NCI-H1105 (cell line): ENCODE results near the gene CDK4.
"Not testable (repeated sequence)": the region's sequence is repeated elsewhere in the genome, so short reads cannot be mapped to it uniquely, and the experiment has no call there.

ENCODE experiments used
- DNase-seq: peaks from one replicate; lab custom pipeline; 2025; lab: John Stamatoyannopoulos, UW

CDK4 gene

GRCh38 chr12:57751788-57752667, at the start of gene CDK4:
Gene CDK4, minus strand, starts transcription at chr12:57752310. Its CDS starts 593 bp downstream, at chr12:57751717.
- peak; percentile 98 for DNase-seq

- no peak for DNase-seq
Observed at GRCh38 chr12:57800965-57801364, 48.9 kb upstream of the CDK4 start.

GRCh38 chr12:57797933-57798332, 45.8 kb upstream of the CDK4 start:
- no peak for DNase-seq

- DNase-seq = no peak
Observed at GRCh38 chr12:57796996-57797395, 44.9 kb upstream of the CDK4 start.

GRCh38 chr12:57795354-57795753, 43.2 kb upstream of the CDK4 start:
- no peak for DNase-seq

GRCh38 chr12:57793920-57794319, 41.8 kb upstream of the CDK4 start:
- DNase-seq = no peak

- no peak for DNase-seq
Observed at GRCh38 chr12:57783861-57784260, 31.8 kb upstream of the CDK4 start.

GRCh38 chr12:57783466-57783801, 31.3 kb upstream of the CDK4 start:
- no peak for DNase-seq

GRCh38 chr12:57782608-57783465, 30.7 kb upstream of the CDK4 start, which contains the start of gene TSFM:
Gene TSFM, plus strand, starts transcription at chr12:57782787. Its CDS starts 15 bp downstream, at chr12:57782802.
- DNase-seq = peak; percentile 71

- DNase-seq = no peak
Observed at GRCh38 chr12:57782243-57782607, 30.1 kb upstream of the CDK4 start.

- no peak for DNase-seq
Observed at GRCh38 chr12:57781801-57782200, 29.7 kb upstream of the CDK4 start.

GRCh38 chr12:57781244-57781643, 29.1 kb upstream of the CDK4 start:
- no peak for DNase-seq

GRCh38 chr12:57780284-57780897, 28.3 kb upstream of the CDK4 start:
- DNase-seq = no peak

GRCh38 chr12:57779736-57780135, 27.6 kb upstream of the CDK4 start:
- no peak for DNase-seq

- DNase-seq = no peak
Observed at GRCh38 chr12:57777911-57778310, 25.8 kb upstream of the CDK4 start.

GRCh38 chr12:57777367-57777766, 25.3 kb upstream of the CDK4 start:
- DNase-seq = no peak

- no peak for DNase-seq
Observed at GRCh38 chr12:57776247-57776587, 24.1 kb upstream of the CDK4 start.

GRCh38 chr12:57775563-57776246, 23.6 kb upstream of the CDK4 start:
- no peak for DNase-seq

- no peak for DNase-seq
Observed at GRCh38 chr12:57775044-57775443, 22.9 kb upstream of the CDK4 start.

GRCh38 chr12:57774634-57775033, 22.5 kb upstream of the CDK4 start:
- not testable (repeated sequence) for DNase-seq

- DNase-seq = no peak
Observed at GRCh38 chr12:57772429-57773322, 20.6 kb upstream of the CDK4 start, which contains the start of gene EEF1AKMT3. Gene EEF1AKMT3, plus strand, starts transcription at chr12:57772614. Its CDS starts 111 bp downstream, at chr12:57772725.
